ENCODE measurements around the gene PLSCR4. TPM values are rescaled to one million over a fixed set of nuclear protein-coding genes. Genes with fewer than 3 reads are reported as not detected.

Gene PLSCR4
- polyA plus RNA-seq, 4 donors = 18.1 to 24.9 (median 21.8) TPM

DNA sequence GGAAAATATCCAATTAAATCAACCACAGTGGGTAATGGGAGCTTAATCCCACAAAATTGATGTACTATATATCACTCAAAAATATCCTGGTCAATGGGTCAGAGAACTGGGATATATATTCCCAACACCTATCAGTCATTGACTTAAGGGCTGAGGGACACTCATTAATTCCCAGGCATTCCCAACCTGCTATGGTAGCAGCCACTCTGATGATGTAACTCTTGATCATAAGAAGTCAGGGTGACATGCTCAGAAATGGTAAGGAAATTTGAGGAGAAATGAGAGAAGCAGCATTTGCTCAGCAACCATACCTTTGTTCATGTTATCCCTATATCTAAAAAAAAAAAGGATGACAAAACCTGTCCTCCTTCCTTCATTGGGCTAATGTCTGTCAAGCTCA, 86.8 kb downstream of the PLSCR4 start:
- no peak for DNase-seq (ENCODE audit: low read depth in 4 of 4, low spot score in 3 of 4)

DNA sequence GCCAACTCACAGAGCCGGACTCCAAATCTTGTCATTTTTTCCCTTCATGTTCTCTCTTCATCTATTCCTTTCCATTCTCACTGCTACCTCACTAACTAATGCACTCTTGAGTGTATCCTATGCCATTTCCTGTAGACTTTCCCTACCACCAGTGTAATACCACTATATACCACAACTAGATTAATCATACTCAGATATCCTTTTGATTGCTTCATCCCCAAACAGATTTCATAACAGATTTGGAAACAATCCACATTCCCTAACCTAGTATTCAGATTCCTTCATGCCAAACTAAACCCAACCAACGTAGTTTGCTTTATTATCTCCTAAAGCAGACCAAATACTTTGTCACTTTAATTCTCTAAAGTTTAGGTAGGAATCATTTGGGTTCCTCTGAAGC, 87.3 kb downstream of the PLSCR4 start:
- no peak for DNase-seq (ENCODE audit: low read depth in 4 of 4, low spot score in 3 of 4)

DNA sequence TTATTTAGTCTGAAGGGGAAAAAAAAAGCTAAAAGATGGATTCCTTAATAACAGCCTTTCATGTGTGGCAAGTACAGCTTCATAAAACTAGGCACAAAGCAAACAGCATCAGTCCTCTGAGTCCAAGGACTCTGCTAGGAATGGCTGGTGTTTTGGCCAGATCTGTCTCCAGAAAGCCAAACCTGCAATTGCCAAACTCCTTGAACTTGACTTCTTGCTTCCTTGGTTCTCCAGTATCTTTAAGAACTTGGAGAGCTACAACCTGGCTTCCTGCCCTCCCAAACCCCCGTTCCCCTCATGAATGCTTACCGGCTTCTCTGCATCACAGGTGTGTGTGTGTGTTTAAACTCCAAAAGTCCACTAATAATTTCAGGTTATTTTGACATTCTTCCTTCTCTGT, 88.3 kb downstream of the PLSCR4 start:
- no peak for DNase-seq (ENCODE audit: low read depth in 4 of 4, low spot score in 3 of 4)

DNA sequence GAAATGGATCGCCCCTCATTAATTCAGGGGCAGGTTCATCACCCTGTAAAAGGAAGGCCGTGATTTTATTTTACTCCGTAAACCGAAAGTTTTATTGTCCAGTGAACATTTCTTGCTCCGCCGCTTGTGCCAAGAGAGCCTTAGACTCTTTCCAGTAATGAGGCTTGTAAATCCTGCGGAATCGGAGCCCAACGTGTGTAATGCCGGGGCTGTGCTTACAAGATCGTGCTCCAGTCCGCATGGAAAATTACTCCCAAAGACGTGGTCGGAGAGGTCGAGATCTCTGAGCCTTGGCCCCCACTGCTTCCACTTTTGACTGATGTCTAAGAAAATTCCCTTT, 89.3 kb downstream of the PLSCR4 start:
- DNase-seq (ENCODE audit: low read depth in 4 of 4, low spot score in 3 of 4) = peak in 3 of 4 donors; percentile 53 to 63 (median 53)

GRCh38 chr3:146160964-146161662, 89.8 kb downstream of the PLSCR4 start, which contains the start of gene PLOD2:
TSS of gene PLOD2 (minus strand) at chr3:146161184. CDS start at chr3:146160989, 195 bp downstream.
- peak; percentile 63 to 74 (median 64) for DNase-seq (ENCODE audit: low read depth in 4 of 4, low spot score in 3 of 4)

- DNase-seq (ENCODE audit: low read depth in 4 of 4, low spot score in 3 of 4) = peak; percentile 55 to 68 (median 65)
Observed at GRCh38 chr3:146160321-146160963, 90.5 kb downstream of the PLSCR4 start.

- DNase-seq (ENCODE audit: low read depth in 4 of 4, low spot score in 3 of 4) = no peak
Observed at GRCh38 chr3:146159616-146160320, 91.1 kb downstream of the PLSCR4 start.

DNA sequence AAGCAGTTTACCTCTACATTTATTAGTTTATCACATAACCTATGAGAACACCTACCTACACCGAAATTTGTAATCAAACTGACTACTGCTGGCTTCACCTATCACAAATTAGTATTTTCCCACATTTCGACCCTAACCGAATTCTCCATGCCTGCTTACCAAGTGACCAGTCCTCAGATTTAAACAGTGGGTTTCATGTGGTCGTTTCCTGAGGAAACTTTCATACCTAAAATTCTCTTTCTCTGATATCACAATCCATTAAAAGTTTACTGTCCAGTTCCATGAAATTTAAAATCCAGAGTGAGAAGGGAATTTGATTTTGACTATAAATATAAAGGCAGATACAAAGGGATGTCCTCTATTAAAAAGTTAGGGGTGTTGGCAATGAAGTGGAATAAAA, 91.9 kb downstream of the PLSCR4 start:
- DNase-seq (ENCODE audit: low read depth in 4 of 4, low spot score in 3 of 4) = no peak

GRCh38 chr3:146157325-146158060, 93.4 kb downstream of the PLSCR4 start:
- DNase-seq (ENCODE audit: low read depth in 4 of 4, low spot score in 3 of 4) = no peak

GRCh38 chr3:146156666-146157314, 94.1 kb downstream of the PLSCR4 start:
- DNase-seq (ENCODE audit: low read depth in 4 of 4, low spot score in 3 of 4) = no peak

GRCh38 chr3:146156095-146156494, 94.8 kb downstream of the PLSCR4 start:
- no peak for DNase-seq (ENCODE audit: low read depth in 4 of 4, low spot score in 3 of 4)

DNA sequence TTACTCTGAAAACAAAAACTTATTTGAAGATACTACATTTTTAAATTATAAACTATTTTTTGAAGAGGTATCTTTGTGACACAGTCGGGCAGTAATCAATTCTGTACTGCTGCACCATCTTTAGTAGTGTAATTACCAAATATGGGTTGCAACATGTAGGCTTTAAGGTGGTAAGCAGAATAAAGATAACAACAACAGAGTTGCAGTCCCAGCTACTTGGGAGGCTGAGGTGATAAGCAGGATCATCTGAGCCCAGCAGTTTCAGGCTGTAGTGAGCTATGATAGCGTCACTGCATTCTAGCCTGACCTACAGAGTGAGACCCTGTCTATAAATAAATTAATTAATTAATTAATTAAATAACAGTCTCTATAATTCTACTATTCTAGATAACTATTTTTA, 95.9 kb downstream of the PLSCR4 start:
- DNase-seq (ENCODE audit: low read depth in 4 of 4, low spot score in 3 of 4) = no peak

DNA sequence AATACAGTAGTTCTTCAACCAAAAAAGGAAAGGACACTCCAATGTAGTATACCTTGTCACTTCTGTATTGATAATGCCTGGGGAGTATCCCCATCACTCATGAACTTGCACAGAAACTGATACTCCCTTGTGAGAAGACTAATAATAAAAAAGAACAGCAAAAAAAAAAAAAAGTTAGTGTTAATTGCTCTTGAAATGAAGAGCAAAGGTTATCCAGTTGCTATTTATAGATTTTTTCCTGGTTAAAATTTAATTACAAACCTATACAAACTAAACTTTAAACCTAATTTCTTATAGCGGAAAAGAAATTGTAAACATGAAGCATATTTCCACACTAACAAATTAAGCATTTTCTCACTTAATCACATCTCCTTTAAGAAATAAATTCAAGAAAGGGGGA, 96.6 kb downstream of the PLSCR4 start:
- no peak for DNase-seq (ENCODE audit: low read depth in 4 of 4, low spot score in 3 of 4)

- no peak for DNase-seq (ENCODE audit: low read depth in 4 of 4, low spot score in 3 of 4)
Observed at GRCh38 chr3:146153429-146153828, 97.5 kb downstream of the PLSCR4 start.

DNA sequence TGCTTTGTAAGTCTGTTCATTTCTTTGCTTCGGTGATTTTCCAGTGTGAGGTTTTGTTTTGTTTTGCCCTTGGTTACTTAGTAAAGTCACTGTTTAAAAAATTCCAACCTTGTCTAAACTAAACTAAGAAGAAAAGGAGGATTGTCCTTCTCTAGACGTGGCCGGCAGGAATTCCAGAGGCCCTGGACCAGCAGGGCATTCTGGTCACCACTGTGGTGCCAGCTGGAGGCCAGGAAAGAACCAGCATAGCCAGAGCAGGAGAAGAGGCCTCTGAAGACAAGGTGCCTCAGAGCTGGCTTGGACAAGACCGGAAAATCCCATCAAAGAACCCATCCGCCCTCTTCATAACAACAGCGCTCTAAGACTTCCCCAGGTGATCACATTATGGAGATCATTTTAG, 98.1 kb downstream of the PLSCR4 start:
- no peak for DNase-seq (ENCODE audit: low read depth in 4 of 4, low spot score in 3 of 4)

- no peak for DNase-seq (ENCODE audit: low read depth in 4 of 4, low spot score in 3 of 4)
Observed at GRCh38 chr3:146148468-146148931, 102.4 kb downstream of the PLSCR4 start.

DNA sequence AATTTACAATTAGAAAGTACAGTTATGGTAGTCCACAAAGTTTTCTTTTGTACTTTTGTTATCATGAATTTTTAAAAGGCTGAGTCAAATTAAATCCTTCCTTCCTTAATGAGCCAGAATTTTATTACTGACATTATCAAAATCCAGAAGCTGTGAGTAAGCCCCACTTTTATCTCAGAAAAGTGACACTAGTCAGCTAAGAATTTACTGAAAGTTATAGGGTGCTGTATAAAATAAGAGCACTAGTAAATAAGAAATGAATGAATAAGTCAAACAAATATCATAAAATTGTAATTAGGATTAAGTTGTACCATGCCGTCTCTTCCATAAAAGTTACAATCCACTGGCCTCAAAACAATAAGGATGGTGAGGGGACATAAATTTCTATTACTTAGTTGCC, 105.3 kb downstream of the PLSCR4 start:
- no peak for DNase-seq (ENCODE audit: low read depth in 4 of 4, low spot score in 3 of 4)

- no peak for DNase-seq (ENCODE audit: low read depth in 4 of 4, low spot score in 3 of 4)
Observed at GRCh38 chr3:146142757-146143156, 108.1 kb downstream of the PLSCR4 start.
